NCI-H526 treated with DMSO at 0.1 percent for 48 hours (cell line): ENCODE data around the gene SFXN1.
A peak's percentile ranks its signal among the peaks of the same experiment; 100 is the strongest.

Experiments
- DNase-seq: peaks from one replicate; lab custom pipeline; 2025; lab: John Stamatoyannopoulos, UW

SFXN1 gene

GRCh38 chr5:175541264-175541663 is 62.9 kb downstream of the SFXN1 start:
- DNase-seq, result no peak

- DNase-seq, result no peak
These were observed 64.0 kb downstream of the SFXN1 start for GRCh38 chr5:175542232-175542965.

GRCh38 chr5:175542966-175543235 is 64.5 kb downstream of the SFXN1 start:
- no peak for DNase-seq

- DNase-seq, result no peak
These were observed 65.8 kb downstream of the SFXN1 start for GRCh38 chr5:175544108-175544511.

- no peak for DNase-seq
These were observed 66.2 kb downstream of the SFXN1 start for GRCh38 chr5:175544586-175544985.

GRCh38 chr5:175547842-175548241 is 69.5 kb downstream of the SFXN1 start:
- DNase-seq, result no peak

GRCh38 chr5:175548626-175549311 is 70.4 kb downstream of the SFXN1 start:
- DNase-seq, result no peak

GRCh38 chr5:175550055-175550805 is 71.9 kb downstream of the SFXN1 start:
- DNase-seq, result no peak

- DNase-seq, result no peak
These were observed 72.9 kb downstream of the SFXN1 start for GRCh38 chr5:175551266-175551665.

GRCh38 chr5:175554296-175554695 is 75.9 kb downstream of the SFXN1 start:
- DNase-seq, result no peak

GRCh38 chr5:175555168-175555785 is 76.9 kb downstream of the SFXN1 start:
- no peak for DNase-seq

- no peak for DNase-seq
These were observed 78.4 kb downstream of the SFXN1 start for GRCh38 chr5:175556794-175557193.

- no peak for DNase-seq
These were observed 79.4 kb downstream of the SFXN1 start for GRCh38 chr5:175557778-175558177.

- no peak for DNase-seq
These were observed 80.6 kb downstream of the SFXN1 start for GRCh38 chr5:175558801-175559480.

GRCh38 chr5:175560011-175560410 is 81.7 kb downstream of the SFXN1 start:
- DNase-seq, result no peak

GRCh38 chr5:175561085-175561484 is 82.7 kb downstream of the SFXN1 start:
- DNase-seq, result peak; percentile 1

GRCh38 chr5:175564716-175565115 is 86.4 kb downstream of the SFXN1 start:
- DNase-seq, result no peak

- DNase-seq, result no peak
These were observed 88.3 kb downstream of the SFXN1 start for GRCh38 chr5:175566697-175567096.

GRCh38 chr5:175567954-175568353 is 89.6 kb downstream of the SFXN1 start:
- DNase-seq, result no peak

- DNase-seq, result no peak
These were observed 91.3 kb downstream of the SFXN1 start for GRCh38 chr5:175569701-175570100.

GRCh38 chr5:175572886-175573285 is 94.5 kb downstream of the SFXN1 start:
- DNase-seq, result no peak
